Endothelial cell of umbilical vein (primary cell): ENCODE results near the gene SEC61A1. TPM values are rescaled to one million over a fixed set of nuclear protein-coding genes. Genes with fewer than 3 reads are reported as not detected.

ENCODE experiments used
- BruUV-seq: library from RNA; stranded (reverse); fragments of 400-500 nt; replicated peaks from 2 replicates; lab custom pipeline; 2021; lab: Mats Ljungman, UMichigan
- CTCF ChIA-PET: fragments of 300-600, 350-600 bp; sonication (Branson Sonifier 250); formaldehyde crosslinking; loops from one replicate; lab custom pipeline; 2021; ENCODE audit warnings: antibody characterized with exemption, inconsistent platforms; lab: Charles Lee
- POLR2A ChIA-PET: fragments of 300-600, 350-600 bp; sonication (Branson Sonifier 250); formaldehyde crosslinking; loops from one replicate; lab custom pipeline; 2021; ENCODE audit warnings: antibody characterized with exemption, inconsistent platforms; lab: Charles Lee
- DNase-seq: peaks from one replicate; pipeline ENCODE4 v3.0.0-alpha.2; 2011; ENCODE audit warnings: low read depth, low spot score
- FAIRE-seq: peaks from 2 replicates; lab custom pipeline; 2011; peaks lifted over from hg19 to GRCh38; lab: Jason Lieb, UNC
- H2AFZ ChIP-seq: 2 replicates; pipeline ENCODE4 v1.6.0; 2012; ENCODE audit warnings: low read depth, low read length, control low read depth, inconsistent platforms
- H3K27ac ChIP-seq: 2 replicates; pipeline ENCODE4 v1.5.1; 2011; ENCODE audit warnings: low read depth, mild to moderate bottlenecking, control low read depth, low read length, moderate library complexity; ENCODE audit not compliant: insufficient read depth
- H3K27me3 ChIP-seq, 2 experiments: 2 replicates each; pipeline versions ENCODE4 v1.6.0 to v1.6.1; 2011; ENCODE audit warnings: low read length in 2 of 2, mixed read lengths in 1 of 2; ENCODE audit not compliant: control insufficient read depth in 2 of 2, insufficient read depth in 2 of 2
- H3K36me3 ChIP-seq, 2 experiments: 2 replicates in 1 of 2; 3 replicates in 1 of 2; pipeline ENCODE4 v1.5.1; 2011; ENCODE audit warnings: low read length in 2 of 2, mild to moderate bottlenecking in 1 of 2, moderate library complexity in 1 of 2; ENCODE audit not compliant: control insufficient read depth in 2 of 2, insufficient read depth in 2 of 2; ENCODE audit errors: extremely low read depth in 1 of 2
- H3K4me1 ChIP-seq: 3 replicates; pipeline ENCODE4 v1.5.1; 2011; ENCODE audit warnings: mild to moderate bottlenecking, low read length; ENCODE audit not compliant: control insufficient read depth, insufficient read depth; ENCODE audit errors: extremely low read depth
- H3K4me2 ChIP-seq: 2 replicates; pipeline ENCODE4 v1.6.1; 2011; ENCODE audit warnings: low read length, control low read depth, mixed read lengths; ENCODE audit not compliant: insufficient read depth
- H3K4me3 ChIP-seq, 3 experiments: fragments of 200-600 bp in 1 of 3; sonication (generic), shearing (Covaris generic) in 1 of 3; replicated peaks in 1 of 3; 2 replicates each; pipeline ENCODE4 v1.5.1; 2011 to 2016; ENCODE audit warnings: control low read depth in 3 of 3, low read length in 3 of 3, mild to moderate bottlenecking in 2 of 3, inconsistent platforms in 1 of 3, low read depth in 1 of 3, moderate library complexity in 1 of 3; ENCODE audit not compliant: insufficient read depth in 1 of 3
- H3K79me2 ChIP-seq: 2 replicates; pipeline ENCODE4 v1.6.0; 2012; ENCODE audit warnings: low read length, inconsistent platforms; ENCODE audit not compliant: control insufficient read depth, insufficient read depth
- H3K9ac ChIP-seq: replicated peaks from 2 replicates; pipeline ENCODE3; 2011; ENCODE audit warnings: low read length, control low read depth; ENCODE audit not compliant: insufficient read depth; ENCODE audit errors: extremely low read depth
- H3K9me1 ChIP-seq: replicated peaks from 3 replicates; pipeline ENCODE4 v1.6.0; 2011; ENCODE audit warnings: mild to moderate bottlenecking, low read length; ENCODE audit not compliant: control insufficient read depth, insufficient read depth; ENCODE audit errors: extremely low read depth
- H3K9me3 ChIP-seq: replicated peaks from 2 replicates; pipeline ENCODE4 v1.5.1; 2012; ENCODE audit warnings: low read length, inconsistent platforms; ENCODE audit not compliant: control insufficient read depth, insufficient read depth
- H4K20me1 ChIP-seq: replicated peaks from 2 replicates; pipeline ENCODE3; 2011; ENCODE audit warnings: mild to moderate bottlenecking, low read length; ENCODE audit not compliant: control insufficient read depth, insufficient read depth; ENCODE audit errors: extremely low read depth
- CTCF ChIP-seq, 2 donors: IDR thresholded peaks; 1 replicate in 1 of 2; 2 replicates in 1 of 2; pipeline ENCODE4 v1.5.1; 2011; ENCODE audit warnings: low read length in 2 of 2, mild to moderate bottlenecking in 2 of 2, moderate library complexity in 2 of 2, control low read depth in 1 of 2, inconsistent platforms in 1 of 2, low read depth in 1 of 2; ENCODE audit not compliant: insufficient read depth in 1 of 2; ENCODE audit errors: extremely low read depth in 1 of 2
- EZH2 ChIP-seq: IDR thresholded peaks from 2 replicates; pipeline ENCODE4 v1.6.1; 2012; ENCODE audit warnings: borderline replicate concordance, low read depth, mild to moderate bottlenecking, moderate library complexity, low read length, inconsistent platforms; ENCODE audit not compliant: severe bottlenecking
- FOS ChIP-seq: IDR thresholded peaks from 2 replicates; pipeline ENCODE4 v1.6.1; 2011; ENCODE audit warnings: mild to moderate bottlenecking, low read length, moderate library complexity, borderline replicate concordance; ENCODE audit not compliant: insufficient read depth
- GATA2 ChIP-seq: IDR thresholded peaks from 2 replicates; pipeline ENCODE4 v1.7.0; 2011; ENCODE audit warnings: low read depth, mild to moderate bottlenecking, moderate library complexity, mixed read lengths, low read length; ENCODE audit not compliant: insufficient read length, insufficient read depth
- JUN ChIP-seq: IDR thresholded peaks from 2 replicates; pipeline ENCODE4 v1.6.1; 2011; ENCODE audit warnings: borderline replicate concordance, low read depth; ENCODE audit not compliant: insufficient read length, insufficient read depth
- MAX ChIP-seq: IDR thresholded peaks from 2 replicates; pipeline ENCODE4 v1.6.1; 2011; ENCODE audit not compliant: insufficient read depth, insufficient read length
- MYC ChIP-seq: IDR thresholded peaks from one replicate; pipeline ENCODE4 v1.6.1; 2011; ENCODE audit warnings: mild to moderate bottlenecking, low read depth, low read length
- POLR2A ChIP-seq: IDR thresholded peaks from 2 replicates; pipeline ENCODE4 v1.6.1; 2012; ENCODE audit warnings: low read depth, mild to moderate bottlenecking, control low read depth, low read length
- POLR2AphosphoS5 ChIP-seq: IDR thresholded peaks from 2 replicates; pipeline ENCODE4 v1.6.1; 2012; ENCODE audit warnings: low read depth, mild to moderate bottlenecking, control low read depth, low read length, moderate library complexity; ENCODE audit not compliant: insufficient read depth
- dilution Hi-C: fragments of 300-500 bp; cut with MboI; formaldehyde crosslinking; loops from one replicate; pipeline ENCODE4 v1.15.0; 2019; ENCODE audit warnings: low sequenced_read_pairs; ENCODE audit not compliant: extremely low pct_ligation_motif_present
- intact Hi-C: fragments of 100-400 bp; cut with micrococcal nuclease; formaldehyde crosslinking; loops from one replicate; pipeline ENCODE4 v1.10.0; 2022
- polyA plus RNA-seq, 4 experiments: library from polyadenylated mRNA; depleted of rRNA in 3 of 4; stranded (reverse) in 3 of 4; unstranded in 1 of 4; fragments of >200 nt; gene quantifications; 2 replicates each; pipeline versions ENCODE4 v1.2.1 to v1.2.3, GENCODE V29; 2011 to 2012; ENCODE audit warnings: missing spikeins in 1 of 4
- total RNA-seq: library from RNA; stranded (reverse); gene quantifications from 2 replicates; pipeline ENCODE4 v1.2.3, GENCODE V29; 2021

The SEC61A1 gene
- total and polyA plus RNA-seq, 2 donors (not counting 3 experiments of a cell fraction or from before 2014, with no cell fraction given), result 307 to 312 TPM

GRCh38 chr3:128066676-128067075 lies 14.4 kb downstream of the SEC61A1 start:
- intact Hi-C loops (no loop called here), dilution Hi-C loops (no loop called here)
- Histone ChIP-seq H3K9ac (no peak overlapping the region), H3K79me2 (peaks cover 32% of the 10 kb centered on the region), H4K20me1 (no peaks in the 10 kb centered on the region), H3K36me3 (peaks cover 63 to 80% of the 10 kb centered on the region in 2 experiments), H3K4me2 (no peak overlapping the region), H3K9me1 (no peaks in the 10 kb centered on the region), H3K4me3 (no peak overlapping the region), H3K4me1 (no peaks in the 10 kb centered on the region), H3K9me3 (no peaks in the 10 kb centered on the region), H3K27ac (no peak overlapping the region), H2AFZ (no peak overlapping the region), H3K27me3 (no peaks in the 10 kb centered on the region)
- no peak for DNase-seq
- no TSS peak for BruUV-seq
- FAIRE-seq, result no peak
- TF ChIP-seq MAX, result no peak
- no peak for TF ChIP-seq MYC
- TF ChIP-seq POLR2A, result no peak
- no peak for TF ChIP-seq GATA2
- TF ChIP-seq EZH2, result no peak
- TF ChIP-seq FOS, result no peak
- no peak for TF ChIP-seq CTCF (IDR thresholded peaks at IDR 0.05; ENCODE audit: extremely low read depth in 1 of 2, insufficient read depth in 1 of 2, low read depth in 1 of 2, low read length in 2 of 2)
- no peak for TF ChIP-seq JUN
- TF ChIP-seq POLR2AphosphoS5, result no peak
- ChIA-PET CTCF (interaction anchor here (0.7 to 5.7 kb wide), 5 partner anchors 9 to 67 kb away, joined by 3 to 34 read pairs (median 3); partner anchors contain the start of gene RUVBL1), POLR2A (no interaction called here)
